HG03066 (cell line): ENCODE data around the gene CELF2.
"Not testable (repeated sequence)": the region's sequence is repeated elsewhere in the genome, so short reads cannot be mapped to it uniquely, and the experiment has no call there.

Source experiments
- ATAC-seq: cut with Tn5 transposase; IDR thresholded peaks from one replicate; pipeline ENCODE4 v1.9.1; 2021; ENCODE audit warnings: low read depth; ENCODE audit not compliant: unreplicated experiment

CELF2 gene

DNA sequence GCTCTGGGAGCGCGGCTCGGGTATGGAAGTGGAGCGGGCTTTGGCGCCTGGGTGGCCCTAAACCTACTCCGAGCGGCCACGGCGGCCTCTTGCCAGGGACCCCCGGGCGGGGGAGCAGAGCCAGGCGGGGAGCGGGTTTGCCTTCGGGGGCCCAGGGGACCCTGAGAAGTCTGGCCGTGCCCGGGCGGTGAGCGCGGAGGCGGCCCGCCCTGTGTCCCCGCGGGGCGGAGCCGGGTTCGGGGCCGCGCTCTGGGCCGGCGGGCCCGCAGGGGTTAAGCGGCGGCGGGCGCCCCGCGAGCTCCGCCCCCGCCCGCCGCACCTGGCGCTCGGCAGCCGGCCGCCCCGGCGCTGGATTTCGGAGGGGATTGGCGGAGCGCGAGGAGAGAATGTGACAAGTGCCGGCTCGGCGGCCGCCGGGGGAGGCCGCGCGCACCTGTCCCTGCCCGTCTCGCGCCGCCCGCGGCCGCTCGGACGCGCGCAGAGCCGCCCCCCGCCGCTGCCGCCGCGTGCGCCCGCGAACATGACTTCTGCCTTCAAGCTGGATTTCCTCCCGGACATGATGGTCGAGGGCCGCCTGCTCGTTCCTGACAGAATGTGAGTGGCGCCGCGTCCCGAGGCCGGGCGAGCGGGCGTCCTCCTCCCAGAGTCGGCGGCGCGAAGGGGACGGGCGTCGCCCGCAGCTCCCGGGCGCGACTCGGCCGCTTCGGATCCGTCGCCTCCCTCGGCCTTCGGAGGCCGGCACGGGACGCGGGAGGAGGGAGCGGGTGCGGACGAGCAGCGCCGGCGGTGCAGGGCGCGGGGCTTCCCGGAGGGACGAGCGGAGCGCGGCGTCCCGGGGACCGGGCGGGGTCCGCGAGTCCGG is at the start of gene CELF2:
Gene CELF2, plus strand, starts transcription at position 303 of the 862 bp plus-strand sequence. Its CDS starts 218 bp downstream, at position 521.
- ATAC-seq = peak; percentile 68

DNA sequence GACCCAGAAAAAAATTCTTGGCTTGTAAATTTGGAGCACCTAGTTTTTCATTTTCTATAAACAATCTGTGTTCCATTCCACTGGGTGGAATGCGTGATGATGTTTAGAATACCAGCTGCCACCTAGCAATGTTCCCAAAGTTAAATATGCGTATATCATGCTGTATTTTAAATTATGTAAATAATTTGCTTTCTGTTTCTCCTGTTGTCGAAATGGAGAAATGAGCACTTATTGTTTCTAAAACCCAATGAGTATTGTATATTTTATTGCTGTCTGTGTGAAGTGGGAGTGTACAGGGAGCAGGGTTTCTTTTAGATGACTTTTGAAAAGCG is 49.4 kb upstream of the CELF2 start:
- ATAC-seq = no peak

GRCh38 chr10:10973310-10973709 is 44.4 kb upstream of the CELF2 start:
- ATAC-seq = no peak

DNA sequence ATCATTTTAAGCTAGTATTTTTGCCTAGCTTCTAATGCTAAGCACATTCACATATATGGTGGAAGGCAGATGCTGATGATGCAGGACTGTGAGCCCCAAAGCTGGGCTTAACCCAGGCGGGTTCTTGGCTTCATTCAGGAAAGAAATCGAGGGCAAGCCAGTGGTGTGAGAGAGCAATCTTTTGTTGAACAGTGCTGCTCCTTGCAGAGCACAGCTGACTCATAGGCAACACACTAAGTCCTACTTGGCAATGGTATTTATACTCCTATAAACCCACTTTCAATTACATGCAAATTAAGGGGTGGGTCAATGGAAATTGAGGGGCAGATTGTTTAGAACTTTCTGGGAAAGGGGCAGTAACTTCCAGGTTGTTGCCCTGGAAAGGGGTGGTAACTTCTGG is 42.0 kb upstream of the CELF2 start:
- no peak for ATAC-seq

GRCh38 chr10:10976652-10977051 is 41.0 kb upstream of the CELF2 start:
- no peak for ATAC-seq

DNA sequence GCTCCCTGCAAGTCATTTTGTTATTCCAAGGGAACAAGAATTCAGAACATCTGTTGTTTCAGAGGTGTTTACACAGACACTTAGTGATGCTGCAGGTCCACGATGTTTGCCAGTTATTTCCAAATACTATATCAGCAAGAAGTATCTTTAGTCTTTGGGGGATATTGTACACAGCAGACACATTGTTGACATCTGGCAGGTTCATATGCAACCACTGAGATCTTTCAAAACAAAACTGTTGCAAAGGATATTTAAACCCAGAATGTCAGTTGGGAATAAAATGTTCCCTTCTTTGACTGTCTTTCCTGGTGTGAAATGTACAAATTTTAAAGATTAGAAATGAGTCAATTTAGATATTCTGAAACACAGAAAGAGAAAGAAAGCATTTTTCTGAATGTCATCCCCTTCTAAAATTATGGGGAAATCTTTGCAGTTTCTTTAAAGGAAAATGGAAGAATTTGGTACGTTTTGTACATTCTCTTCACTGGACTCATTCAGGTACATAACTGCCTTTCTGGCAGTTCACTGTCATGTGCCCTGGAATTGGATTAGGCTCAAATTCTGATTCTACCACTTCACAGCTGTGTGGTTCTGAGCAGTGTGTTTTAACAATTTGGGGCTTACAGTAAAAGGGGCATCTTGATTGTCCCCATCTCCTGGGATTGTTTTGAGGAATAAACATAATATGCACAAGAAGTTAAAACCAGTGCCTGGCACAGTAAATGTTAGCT is 40.3 kb upstream of the CELF2 start:
- ATAC-seq = no peak

GRCh38 chr10:10977978-10978377 is 39.7 kb upstream of the CELF2 start:
- no peak for ATAC-seq

GRCh38 chr10:10985361-10985760 is 32.3 kb upstream of the CELF2 start:
- no peak for ATAC-seq

DNA sequence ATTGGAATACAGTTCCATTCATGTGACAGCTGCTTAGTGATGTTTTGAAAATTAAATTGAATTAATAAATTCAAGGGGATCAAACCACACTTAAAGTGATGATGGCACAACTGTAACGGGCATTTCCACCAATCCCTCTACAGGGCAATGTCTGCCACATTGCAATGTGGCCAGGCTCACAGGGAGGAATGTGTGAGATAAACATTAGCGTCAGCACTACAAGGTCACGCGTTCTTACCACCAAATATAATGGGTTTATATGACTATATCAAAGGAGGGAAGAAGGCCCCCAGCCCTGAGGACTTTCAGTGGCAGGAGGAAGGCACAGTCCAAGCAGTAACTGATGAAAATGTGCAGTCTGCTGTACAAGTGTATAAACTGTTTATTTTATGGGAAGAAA is 31.1 kb upstream of the CELF2 start:
- no peak for ATAC-seq

- no peak for ATAC-seq
These were observed 30.6 kb upstream of the CELF2 start for GRCh38 chr10:10987111-10987510.

DNA sequence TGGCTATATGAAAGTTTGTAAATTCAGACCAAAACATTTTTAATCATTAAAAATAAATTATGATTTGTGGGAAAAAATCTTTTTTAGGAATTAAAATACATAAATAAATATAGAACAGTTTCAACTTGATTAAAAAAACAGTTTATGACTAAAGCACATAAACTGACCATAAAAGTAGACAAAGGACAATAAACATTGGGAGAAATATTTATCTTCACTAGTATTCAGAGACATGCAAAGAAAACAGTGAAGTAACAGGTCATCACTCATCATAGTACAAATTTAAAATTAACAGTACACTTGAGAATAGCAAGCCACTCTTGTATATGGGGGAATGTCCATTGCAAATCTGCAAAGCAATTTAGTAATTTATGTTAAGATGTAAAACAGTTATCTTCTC is 28.0 kb upstream of the CELF2 start:
- no peak for ATAC-seq

- no peak for ATAC-seq
These were observed 26.5 kb upstream of the CELF2 start for GRCh38 chr10:10991144-10991543.

DNA sequence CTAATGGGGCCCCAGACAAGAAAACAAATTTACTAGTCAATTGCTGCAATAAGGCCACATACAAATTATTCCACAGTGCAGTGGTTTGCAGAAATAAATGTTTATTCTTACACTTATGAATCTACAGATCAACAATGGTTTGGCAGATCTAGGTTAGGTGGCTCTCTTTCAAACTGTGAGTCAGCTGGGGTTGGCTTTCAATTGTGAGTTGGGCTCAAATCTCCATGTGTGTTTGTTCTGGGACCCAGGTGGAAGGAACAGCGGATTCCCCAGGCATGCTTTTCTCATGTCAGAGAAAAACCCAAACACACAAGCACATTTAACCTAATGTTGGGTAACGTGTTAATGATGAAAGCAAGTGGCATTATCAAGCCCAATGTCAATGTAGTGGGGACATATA is 25.6 kb upstream of the CELF2 start:
- no peak for ATAC-seq

DNA sequence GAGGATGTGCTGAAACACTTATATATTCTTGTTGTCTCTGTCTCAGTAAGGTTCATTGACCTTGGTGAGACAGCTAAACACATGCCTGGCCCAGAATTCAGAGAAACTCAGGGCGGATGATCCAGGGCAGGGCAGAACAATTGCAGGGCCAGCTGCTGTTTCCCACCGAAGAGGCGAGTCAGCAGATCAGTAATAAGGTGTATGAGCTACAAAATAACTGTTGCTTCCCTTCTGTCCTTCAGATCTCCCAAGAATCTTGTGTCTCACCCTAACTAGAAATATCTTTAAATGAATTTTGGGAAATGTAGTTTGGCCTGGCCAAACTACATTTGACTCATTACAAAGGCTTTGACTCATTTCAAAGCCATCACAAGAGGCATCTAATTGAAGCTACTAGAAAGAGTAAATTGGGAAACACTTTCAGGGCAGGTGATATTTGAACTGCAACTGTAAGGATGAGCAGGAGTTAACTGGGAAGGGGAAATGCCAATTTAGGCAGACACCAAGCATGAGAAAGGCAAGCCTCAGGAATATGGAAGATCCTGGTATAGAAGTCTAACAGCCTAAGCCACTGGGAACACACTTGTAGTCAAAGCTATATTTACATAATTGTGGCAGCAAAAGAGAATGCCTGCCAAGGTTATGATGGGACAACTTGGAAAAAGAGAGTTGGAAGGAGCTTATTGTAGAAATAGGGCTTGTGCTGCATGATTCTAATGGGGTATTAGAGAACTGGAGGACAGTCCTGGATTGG is 24.5 kb upstream of the CELF2 start:
- no peak for ATAC-seq

GRCh38 chr10:10993785-10994184 is 23.9 kb upstream of the CELF2 start:
- no peak for ATAC-seq

DNA sequence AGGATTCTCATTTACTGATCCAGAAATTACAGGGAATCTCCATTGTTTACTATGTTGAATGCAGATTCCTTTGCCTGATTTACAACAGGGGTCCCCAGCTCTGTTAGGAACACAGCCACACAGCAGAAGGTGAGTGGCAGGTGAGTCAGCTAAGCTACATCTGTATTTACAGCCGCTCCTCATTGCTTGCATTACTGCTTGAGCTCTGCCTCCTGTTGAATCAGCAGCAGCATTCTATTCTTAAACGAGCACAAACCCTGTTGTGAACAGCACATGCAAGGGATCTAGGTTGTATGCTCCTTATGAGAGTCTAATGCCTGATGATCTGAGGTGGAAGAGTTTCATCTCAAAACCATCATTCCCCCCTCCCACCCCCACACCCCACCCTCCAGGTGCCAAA is 23.3 kb upstream of the CELF2 start:
- no peak for ATAC-seq

DNA sequence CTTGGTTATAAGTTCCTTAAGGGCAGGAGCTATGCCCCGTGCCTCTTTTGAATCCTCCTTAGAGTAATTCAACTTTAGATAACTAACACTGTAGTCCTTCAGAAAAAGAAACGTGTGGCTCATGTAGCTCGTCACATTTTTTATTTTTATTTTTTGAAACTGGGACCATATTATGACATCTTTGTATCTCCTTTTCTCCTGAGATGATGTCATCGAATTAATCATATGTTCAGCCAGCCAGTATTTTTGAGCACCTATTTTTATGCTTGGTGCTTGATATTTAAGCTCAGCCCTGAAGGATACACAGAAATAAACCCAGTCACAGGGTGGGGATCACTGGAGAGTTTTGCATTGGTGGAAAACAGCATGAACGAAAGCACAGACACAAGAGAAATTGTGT is 22.6 kb upstream of the CELF2 start:
- no peak for ATAC-seq

DNA sequence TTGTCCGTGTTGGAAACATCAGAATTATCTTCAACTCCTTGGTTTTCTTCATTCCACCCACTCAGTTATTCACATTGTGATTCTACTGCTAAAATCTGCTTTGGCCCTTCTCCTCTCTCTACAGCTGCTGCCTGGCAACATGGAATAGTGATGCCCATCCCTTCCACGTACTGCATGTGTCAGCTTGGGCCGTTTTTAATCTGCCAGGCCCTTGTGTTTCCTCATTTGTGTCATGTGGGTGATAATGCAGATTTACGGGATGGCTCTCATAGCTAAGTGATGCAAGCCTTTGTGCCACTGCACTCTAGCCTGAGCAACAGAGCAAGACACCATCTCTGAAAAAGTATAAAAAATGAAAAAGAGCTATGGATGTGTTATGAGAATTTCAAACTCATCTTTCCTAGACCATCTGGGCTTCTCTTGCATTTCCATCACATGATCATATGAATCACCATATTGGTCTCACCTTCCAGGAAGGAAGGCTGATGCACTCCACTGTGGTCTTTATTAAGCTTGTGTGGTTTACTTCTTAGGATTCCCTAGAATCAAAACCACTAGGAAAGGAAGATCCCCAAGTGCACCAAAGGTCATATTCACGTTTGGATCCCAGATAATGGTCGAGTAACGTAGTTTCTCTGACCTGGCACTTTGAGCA is 20.6 kb upstream of the CELF2 start:
- no peak for ATAC-seq

DNA sequence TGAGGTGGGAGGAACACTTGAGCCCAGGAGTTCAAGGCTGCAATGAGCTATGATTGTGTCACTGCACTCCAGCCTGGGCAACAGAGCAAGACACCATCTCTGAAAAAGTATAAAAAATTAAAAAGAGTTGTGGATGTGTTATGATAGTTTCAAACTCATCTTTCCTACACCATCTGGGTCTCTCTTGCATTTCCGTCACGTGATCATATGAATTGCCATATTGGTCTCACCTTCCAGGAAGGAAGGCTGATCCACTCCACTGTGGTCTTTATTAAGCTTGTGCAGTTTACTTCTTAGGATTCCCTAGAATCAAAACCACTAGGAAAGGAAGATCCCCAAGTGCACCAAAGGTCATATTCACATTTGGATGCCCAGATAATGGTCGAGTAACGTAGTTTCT is 18.2 kb upstream of the CELF2 start:
- ATAC-seq = not testable (repeated sequence)

DNA sequence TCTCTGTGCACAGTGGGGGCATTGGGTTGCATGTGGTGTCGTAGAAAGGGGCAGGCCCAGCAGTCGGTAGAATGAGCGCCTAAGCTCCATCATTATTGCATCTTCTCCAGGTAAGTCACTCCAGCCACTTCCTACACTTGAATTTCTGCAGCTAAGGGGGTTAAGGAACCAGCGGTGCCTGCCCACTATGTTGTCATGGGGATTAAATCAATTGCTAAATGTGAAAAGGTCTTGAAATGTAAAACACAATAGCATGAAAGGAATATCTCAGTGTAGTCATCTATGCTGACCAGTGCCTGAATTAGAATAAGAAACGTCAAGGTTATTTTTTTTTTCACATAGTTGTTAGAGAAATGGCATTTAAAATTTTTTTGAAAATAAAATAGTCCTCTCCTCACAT is 15.2 kb upstream of the CELF2 start:
- no peak for ATAC-seq

GRCh38 chr10:11002916-11003315 is 14.8 kb upstream of the CELF2 start:
- ATAC-seq = no peak
